Stimulated activated CD4-positive, alpha-beta T cell treated with anti-CD3 and anti-CD28 coated beads, Interleukin-1b, Interleukin-23, amount 100 ng/mL, for 4 hours (primary cell): Measurements from ENCODE around the gene TTLL10.

Source experiments
- DNase-seq, 2 donors: peaks; one replicate each; pipeline ENCODE4 v3.0.0-alpha.2; 2020; ENCODE audit warnings: low read depth in 2 of 2

TTLL10 gene

DNA sequence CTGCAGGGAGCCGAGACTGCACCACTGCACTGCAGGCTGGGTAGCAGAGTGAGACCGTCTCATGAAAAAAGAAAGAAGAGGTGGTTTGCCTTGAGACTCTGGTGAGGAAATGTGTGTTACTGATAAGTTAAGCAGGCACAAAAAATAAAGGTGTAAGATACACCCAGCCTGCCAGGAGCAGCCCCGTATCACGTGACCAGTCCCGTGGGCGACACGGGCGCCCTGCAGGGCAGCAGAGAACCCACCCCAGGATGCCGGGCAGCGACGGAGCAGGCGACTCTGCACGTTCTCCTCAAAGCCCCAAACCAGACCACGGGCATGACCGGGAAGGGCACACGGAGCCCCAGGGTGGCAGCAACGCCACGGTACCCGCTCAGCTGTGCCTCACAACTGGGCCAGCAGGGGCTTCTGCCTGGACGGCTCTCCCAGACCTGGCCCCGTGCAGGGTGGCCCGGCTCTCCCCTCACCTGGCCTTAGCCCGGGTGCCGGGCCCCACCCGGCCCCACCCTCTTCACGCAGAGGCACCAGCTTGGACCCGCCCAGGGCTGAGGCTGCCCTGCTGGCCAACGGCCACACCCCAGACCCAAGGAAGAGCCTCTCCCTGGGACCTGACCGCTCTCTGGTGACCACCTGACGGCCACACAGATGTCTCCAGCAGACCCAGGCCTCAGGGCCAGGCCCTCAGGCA, 48.4 kb downstream of the TTLL10 start:
- DNase-seq = no peak

GRCh38 chr1:1222575-1223225, 49.0 kb downstream of the TTLL10 start:
- no peak for DNase-seq

DNA sequence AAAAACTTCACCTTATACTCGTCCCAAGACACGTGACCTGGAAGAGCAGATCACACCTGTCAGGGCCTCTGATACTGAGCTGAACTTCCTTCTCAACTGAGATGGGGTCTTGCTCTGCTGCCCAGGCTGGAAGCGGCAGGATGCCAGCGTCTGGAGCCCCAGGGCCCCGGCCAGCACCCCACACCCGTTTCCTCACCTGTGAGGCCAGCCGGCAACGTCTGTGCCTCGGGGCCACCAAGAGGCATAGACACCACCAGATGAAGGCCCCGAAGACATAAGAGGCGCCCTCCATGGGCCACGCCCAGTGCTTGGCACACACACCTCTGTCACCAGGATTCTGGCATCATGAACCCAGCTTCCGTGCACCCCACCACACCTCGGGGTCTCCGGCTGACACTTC, 49.6 kb downstream of the TTLL10 start:
- DNase-seq = no peak

DNA sequence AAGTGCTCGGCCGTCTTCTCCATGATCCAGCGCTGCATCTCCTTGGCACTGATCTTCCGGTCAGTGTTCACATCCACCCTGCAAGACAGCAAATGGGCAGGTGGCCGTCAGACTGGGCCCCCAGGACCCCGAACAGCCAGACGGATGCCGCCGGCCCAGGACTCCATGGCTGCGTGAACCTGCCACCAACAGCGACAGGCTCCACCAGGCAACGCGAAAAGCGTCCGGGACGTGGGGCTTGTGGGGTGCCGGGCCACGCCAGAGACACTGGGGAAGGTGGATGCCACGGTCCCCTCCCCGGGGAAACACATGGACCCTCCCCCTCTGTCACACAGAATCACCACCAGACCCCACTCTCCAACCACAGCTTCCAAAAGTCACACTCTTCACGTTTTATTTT, 50.2 kb downstream of the TTLL10 start:
- no peak for DNase-seq

- DNase-seq = no peak
Measured at GRCh38 chr1:1225238-1225845, 51.7 kb downstream of the TTLL10 start.

- no peak for DNase-seq
Measured at GRCh38 chr1:1225913-1226312, 52.2 kb downstream of the TTLL10 start.

DNA sequence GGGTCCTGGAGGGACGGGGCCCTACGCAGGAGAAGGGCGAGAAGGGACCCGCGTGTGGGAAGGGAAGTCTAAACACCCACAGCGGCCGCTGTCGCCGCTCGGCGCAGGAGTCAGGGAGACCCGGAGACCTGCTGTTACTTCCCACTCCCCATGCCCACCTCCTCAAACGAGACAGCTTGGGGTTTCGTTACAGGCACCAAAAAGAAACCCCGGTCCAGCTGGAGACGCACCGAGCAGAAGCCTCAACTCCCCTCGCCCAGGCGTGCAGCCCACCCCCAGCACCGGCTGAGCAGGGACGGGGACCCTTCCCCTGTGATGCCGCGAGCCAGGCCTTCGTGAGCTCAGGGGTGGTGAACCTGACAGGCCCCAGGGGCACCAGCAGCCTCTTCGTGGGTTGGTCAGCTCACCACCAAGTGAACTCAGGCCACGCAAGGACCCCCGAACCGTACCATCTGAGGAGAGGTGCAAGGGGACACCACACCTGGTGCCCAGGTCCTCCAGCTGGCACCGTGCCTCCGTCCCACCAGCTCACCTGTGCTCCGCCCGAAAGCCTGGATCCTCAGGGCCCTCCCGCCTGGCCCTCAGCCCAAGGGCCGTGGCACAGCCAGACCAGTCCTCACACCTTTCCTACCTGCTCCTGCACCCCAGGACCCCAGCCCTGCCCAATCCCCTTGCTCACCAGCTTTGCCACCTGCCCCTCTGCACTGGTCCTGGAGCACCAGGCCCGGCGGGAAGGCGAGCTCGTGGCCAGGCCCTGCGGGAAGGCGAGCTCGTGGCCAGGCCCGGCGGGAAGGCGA, 53.1 kb downstream of the TTLL10 start:
- no peak for DNase-seq

- no peak for DNase-seq
Measured at GRCh38 chr1:1227386-1227785, 53.7 kb downstream of the TTLL10 start.

- no peak for DNase-seq
Measured at GRCh38 chr1:1228187-1228586, 54.5 kb downstream of the TTLL10 start.

- DNase-seq = no peak
Measured at GRCh38 chr1:1228596-1229321, 55.1 kb downstream of the TTLL10 start.

- DNase-seq = no peak
Measured at GRCh38 chr1:1229770-1230169, 56.1 kb downstream of the TTLL10 start.

DNA sequence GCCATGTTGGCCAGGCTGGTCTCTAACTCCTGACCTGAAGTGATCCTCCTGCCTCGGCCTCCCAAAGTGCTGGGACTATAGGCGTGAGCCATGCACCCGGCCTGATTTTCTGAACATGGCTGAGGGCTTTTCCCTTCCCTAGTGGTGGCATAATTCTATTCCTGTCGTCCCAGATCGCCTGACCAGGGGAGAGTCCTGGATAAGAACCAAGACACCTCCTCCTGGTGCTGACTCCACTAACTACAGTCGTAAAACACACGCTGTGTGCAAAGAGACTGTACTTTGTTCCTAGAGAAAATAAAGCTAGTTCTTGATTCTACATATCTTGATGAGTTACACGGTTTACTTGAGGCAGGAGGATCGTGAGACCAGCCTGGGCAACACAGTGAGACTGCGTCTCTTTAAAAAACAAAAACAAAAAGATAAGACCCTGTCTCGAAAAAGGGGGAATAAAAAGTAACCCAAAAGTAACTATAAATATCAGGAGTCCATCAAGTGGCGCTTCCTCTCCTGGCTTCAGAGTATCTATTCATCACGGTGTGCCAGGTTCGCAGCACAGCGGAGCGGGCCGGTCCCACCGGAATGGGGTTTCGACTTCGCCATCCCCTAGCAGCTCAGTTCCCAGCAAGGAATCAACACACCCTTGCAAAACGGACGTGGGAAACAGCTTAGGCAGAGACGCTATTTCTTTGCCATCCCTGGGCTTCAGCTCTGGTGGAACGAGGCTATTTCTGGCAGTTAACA, 57.1 kb downstream of the TTLL10 start:
- no peak for DNase-seq

DNA sequence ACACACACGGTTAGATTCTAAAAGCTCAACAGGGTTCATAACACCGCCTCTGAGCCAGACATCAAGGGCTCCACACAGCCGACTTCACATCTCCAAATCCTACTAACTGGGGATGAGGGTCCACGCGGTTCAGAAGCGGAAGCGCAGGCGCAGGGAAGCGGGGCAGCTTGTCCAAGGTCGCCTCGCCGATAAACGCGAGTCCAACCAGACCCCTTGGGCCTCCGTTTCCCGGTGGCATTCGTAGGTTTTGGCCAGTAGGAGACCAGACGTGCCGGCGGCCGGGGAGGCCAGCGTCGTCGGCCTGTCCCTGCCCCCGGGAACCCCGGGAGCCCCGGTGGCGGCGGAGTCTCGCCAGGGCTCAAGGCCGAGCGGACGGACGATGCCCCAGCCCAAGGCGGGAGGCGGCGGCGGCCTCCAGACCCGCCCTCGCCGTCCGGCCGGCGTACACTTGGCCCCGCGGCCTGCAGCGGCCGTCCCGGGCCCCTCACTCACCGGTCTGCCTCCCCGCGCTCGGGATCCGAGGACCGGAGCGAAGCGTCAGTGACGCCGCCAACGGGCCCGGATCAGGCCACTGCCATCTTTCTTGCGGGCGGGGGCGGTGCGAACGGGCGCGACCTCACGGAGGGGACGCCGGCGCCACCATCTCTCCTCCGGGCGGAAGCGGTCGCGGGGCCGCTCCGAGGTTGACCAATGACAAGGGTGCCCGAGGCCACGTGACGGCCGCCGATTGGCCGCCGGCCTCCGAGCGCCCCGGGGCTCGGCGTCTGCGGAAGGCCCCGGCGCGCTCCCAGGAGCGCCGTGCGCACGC, 57.9 kb downstream of the TTLL10 start, which contains the start of gene SDF4:
TSS of gene SDF4 (minus strand) at position 602 of the 808 bp plus-strand sequence. CDS start 3,229 bp downstream, outside the sequence.
- peak; percentile 92 to 95 for DNase-seq

- no peak for DNase-seq
Measured at GRCh38 chr1:1232208-1232795, 58.6 kb downstream of the TTLL10 start, which contains the start of gene B3GALT6. B3GALT6 (plus strand) TSS chr1:1232237; CDS start chr1:1232279, 42 bp downstream.

DNA sequence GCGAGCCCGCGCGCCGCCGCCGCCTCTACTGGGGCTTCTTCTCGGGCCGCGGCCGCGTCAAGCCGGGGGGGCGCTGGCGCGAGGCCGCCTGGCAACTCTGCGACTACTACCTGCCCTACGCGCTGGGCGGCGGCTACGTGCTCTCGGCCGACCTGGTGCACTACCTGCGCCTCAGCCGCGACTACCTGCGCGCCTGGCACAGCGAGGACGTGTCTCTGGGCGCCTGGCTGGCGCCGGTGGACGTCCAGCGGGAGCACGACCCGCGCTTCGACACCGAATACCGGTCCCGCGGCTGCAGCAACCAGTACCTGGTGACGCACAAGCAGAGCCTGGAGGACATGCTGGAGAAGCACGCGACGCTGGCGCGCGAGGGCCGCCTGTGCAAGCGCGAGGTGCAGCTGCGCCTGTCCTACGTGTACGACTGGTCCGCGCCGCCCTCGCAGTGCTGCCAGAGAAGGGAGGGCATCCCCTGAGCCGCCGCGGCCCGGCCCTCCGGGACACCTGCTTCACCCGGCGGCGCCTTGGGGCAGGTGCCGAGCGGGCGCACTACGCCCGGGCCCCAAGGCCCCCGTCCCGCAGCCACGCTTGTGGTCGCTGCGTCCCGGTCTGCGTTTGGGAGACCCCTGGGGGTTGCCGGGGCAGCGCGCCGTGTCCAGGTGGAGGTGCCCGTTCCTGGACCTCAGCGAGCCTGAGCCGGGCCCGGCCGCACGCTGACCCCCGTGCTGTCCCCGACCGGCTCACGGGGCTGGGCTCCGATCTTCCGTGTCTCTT, 59.3 kb downstream of the TTLL10 start:
- DNase-seq = no peak

- no peak for DNase-seq
Measured at GRCh38 chr1:1233567-1233892, 59.9 kb downstream of the TTLL10 start.

DNA sequence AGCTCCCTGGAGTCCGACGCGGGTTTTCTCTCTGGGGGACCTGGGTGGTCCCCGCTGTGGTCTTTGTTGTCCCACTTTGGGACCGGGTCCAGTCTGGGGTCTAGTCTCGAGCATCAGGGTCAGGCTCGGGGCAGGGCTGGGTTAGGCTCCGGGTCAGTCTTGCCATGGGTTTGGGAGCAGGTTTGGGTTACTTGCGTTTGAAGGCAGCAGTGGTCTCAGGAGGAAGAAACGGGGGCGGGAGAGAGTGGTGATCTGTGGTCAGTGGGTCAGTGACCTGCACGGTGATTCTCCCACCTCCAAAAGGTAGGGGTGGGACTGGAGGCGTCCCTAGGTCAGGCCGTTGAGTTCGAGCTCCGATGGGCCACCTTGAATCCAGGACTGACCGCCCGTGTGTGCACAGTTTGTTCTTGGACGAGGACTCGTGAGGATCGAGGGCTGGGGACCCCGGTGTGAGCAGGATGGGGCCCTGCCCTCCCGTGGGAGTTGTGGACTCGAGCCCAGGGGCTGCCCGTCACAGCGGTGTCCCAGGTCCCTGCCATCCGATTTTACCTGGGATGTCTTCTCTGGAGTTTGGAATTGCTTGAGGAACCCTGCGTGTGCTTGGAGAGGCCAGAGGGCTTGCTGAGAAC, 60.6 kb downstream of the TTLL10 start:
- no peak for DNase-seq

DNA sequence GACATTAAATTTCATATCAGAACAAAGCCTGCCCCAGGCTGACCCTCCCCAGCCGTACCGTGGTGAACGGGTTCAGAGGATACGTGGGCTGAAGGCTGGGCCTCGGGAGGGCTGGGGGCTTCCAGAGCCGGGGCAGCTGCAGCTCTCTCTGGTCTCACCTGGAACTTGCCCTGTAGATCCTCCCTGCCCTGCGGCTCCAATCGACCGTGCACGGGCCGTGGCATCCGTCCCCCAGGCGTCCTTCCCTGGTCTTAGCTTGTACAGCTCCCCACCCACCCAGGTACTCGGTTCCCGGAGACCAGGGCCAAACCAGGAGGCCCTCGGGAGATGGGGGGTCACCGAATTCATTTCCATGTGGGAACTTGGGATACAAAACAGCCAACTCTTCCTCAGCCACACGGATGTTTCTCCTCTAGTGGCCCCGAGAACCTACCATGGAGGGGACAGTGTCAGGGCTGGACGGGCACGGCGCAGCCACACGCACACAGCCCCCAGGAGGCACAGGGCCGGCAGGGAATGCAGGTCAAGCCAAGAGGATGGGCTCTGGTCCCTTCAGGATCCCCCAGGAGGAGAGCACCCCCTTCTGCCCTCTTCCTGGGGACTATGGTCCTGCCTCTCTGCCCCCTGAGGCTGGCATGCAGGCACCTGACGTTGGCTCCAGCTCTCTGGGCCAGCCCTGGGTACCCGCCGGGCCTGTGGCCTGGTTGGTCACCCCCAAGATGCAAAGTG, 61.5 kb downstream of the TTLL10 start:
- no peak for DNase-seq
